ENCODE data around the gene ARPIN.
"Not testable (repeated sequence)": the region's sequence is repeated elsewhere in the genome, so short reads cannot be mapped to it uniquely, and the experiment has no call there.

The ARPIN gene

GRCh38 chr15:89912674-89913396, at the start of gene ARPIN:
Gene ARPIN, minus strand, starts transcription at chr15:89912952. Its CDS starts 117 bp downstream, at chr15:89912835.
- no peak for DNase-seq (ENCODE audit: low spot score)

DNA sequence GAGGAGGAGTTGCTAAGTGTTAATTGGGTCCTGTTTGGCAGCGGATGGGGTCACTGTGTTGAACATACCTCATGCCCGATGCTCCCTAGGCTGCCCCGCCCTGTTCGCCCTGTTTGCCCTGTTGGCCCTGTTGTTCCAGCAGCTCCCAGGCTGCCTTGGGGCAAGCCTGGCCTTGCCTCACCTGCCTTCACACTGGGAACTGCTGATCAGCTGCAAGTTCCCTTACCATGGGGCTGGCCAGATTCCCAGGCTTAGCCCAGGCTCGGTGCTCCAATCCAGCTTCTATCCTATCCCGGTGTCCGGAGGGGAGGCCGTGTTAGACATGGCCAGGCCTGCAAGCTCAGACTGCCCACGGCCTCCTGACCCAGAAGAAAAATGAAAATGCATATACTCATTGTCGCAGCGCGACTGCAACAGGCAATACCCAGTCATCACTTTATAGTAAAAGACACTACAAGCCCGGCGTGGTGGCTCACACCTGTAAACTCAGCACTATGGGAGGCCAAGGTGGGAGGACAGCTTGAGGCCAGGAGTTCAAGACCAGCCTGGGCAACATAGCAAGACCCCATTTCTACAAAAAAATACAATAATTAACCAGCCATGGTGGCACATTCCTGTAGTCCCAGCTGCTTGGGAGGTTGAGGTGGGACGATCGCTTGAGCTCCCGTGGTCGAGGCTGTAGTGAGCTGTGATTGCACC, 45.5 kb upstream of the ARPIN start:
- no peak for DNase-seq (ENCODE audit: low spot score)

DNA sequence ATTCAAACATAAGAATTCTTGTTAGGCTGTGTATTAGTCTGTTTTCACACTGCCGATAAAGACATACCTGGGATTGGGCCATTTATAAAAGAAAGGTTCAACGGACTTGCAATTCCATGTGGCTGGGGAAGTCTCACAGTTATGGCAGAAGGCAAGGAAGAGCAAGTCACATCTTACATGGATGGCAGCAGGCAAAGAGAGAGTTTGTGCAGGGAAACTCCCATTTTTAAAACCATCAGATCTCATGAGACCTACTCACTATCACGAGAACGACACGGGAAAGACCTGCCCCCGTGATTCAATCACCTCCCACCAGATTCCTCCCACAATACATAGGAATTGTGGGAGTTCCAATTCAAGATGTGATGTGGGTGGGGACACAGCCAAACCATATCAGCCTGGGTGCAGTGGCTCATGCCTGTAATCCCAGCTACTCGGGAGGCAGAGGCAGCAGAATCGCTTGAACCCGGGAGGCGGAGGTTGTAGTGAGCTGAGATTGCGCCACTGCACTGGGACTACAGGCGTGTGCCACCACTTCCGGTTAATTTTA, 42.8 kb upstream of the ARPIN start:
- DNase-seq (ENCODE audit: low spot score) = not testable (repeated sequence)

DNA sequence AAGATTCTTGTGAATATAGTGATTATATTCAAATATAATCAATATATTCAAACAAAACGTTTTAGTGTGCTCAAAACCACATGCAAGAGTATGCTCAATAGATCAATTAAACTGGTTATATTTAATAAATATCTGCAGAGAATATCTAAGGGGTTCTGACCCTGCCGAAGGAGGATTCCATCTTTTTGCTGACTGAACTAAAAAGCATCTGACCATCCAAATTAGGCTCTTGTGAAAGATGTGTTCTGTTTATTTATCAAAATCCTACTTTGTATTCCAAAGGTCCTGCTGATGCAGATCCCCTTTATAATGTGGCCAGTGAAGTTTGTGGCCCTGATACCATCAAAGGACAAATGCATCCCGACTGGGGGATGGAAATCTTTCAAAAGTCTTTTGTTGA, 41.8 kb upstream of the ARPIN start:
- no peak for DNase-seq (ENCODE audit: low spot score)

DNA sequence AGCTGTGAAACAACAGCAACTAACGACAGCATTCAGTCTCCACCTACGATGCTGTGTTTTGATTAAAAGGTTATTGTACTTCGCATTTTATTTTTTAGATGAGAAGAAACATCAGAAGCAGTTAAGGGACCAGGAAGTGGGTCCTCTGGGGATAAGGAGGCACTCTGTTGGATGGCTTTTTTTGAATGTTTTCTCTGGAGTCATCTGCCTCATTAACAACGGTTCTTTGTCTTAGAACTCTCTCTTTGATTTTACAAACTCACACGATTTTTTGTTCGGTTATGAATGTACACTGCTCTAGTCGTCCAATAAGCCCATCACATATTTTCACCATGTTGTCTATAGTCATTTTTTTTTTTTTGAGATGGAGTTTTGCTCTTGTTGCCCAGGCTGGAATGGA, 36.0 kb upstream of the ARPIN start:
- DNase-seq (ENCODE audit: low spot score) = no peak

- DNase-seq (ENCODE audit: low spot score) = no peak
Observed at GRCh38 chr15:89947385-89947784, 34.6 kb upstream of the ARPIN start.

- DNase-seq (ENCODE audit: low spot score) = no peak
Observed at GRCh38 chr15:89946681-89947299, 34.0 kb upstream of the ARPIN start.

GRCh38 chr15:89943721-89944120, 31.0 kb upstream of the ARPIN start:
- not testable (repeated sequence) for DNase-seq (ENCODE audit: low spot score)

DNA sequence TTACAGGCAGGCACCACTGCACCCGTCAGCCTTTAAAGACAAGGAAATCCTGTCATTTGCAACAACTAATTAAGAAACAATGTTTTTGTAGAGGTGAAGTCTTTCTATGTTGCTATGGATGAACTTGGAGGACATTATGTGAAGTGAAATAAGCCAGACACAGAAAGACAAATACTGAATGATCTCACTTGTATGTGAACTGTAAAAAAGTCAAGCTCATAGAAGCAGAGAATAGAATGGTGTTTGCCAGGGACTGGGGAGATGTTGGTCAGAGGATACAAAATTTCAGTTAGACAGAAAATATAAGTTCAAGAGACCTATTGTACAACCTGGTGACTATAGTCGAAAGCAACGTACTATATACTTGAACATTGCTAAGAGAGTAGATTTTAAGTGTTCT, 27.2 kb upstream of the ARPIN start:
- DNase-seq (ENCODE audit: low spot score) = no peak

- not testable (repeated sequence) for DNase-seq (ENCODE audit: low spot score)
Observed at GRCh38 chr15:89939377-89939776, 26.6 kb upstream of the ARPIN start.

DNA sequence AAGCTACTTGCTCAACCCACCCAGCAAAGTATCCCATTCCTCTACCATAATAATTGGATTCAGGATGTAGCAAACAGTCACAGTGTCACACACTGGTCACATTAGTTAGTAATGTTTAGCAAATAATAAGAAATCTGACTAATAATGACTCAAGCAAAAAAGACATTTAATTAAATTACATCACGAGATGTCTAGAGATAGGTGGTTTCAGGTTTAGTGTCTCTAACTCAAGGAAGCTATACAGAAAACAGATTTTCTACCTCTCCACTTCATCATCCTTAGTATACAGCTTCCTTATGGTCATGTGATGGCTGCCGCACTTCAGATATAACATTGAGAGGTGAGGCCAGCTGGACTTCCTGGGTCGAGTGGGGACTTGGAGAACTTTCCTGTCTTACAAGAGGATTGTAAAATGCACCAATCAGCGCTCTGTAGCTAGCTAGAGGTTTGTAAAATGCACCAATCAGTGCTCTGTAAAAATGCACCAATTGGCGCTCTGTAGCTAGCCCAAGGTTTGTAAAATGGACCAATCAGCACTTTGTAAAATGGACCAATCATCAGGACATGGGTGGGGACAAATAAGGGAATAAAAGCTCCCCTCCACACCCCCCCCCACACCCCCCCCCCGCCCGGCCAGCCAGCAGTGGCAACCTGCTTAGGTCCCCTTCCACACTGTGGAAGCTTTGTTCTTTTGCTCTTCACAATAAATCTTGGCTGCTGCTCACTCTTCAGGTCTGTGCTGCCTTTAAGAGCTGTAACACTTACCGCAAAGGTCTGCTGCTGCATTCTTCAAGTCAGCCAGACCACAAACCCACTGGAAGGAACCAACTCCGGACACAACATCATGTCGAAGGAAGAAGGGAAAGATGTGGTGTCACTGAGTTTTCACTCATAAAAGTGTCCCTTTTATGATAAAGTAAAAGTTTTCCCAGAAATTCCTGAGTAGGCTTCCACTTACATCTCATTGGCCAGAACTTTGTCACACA, 24.9 kb upstream of the ARPIN start:
- DNase-seq (ENCODE audit: low spot score) = no peak

- no peak for DNase-seq (ENCODE audit: low spot score)
Observed at GRCh38 chr15:89936786-89937265, 24.1 kb upstream of the ARPIN start.

- no peak for DNase-seq (ENCODE audit: low spot score)
Observed at GRCh38 chr15:89936051-89936785, 23.5 kb upstream of the ARPIN start.

- DNase-seq (ENCODE audit: low spot score) = no peak
Observed at GRCh38 chr15:89932880-89933279, 20.1 kb upstream of the ARPIN start.

DNA sequence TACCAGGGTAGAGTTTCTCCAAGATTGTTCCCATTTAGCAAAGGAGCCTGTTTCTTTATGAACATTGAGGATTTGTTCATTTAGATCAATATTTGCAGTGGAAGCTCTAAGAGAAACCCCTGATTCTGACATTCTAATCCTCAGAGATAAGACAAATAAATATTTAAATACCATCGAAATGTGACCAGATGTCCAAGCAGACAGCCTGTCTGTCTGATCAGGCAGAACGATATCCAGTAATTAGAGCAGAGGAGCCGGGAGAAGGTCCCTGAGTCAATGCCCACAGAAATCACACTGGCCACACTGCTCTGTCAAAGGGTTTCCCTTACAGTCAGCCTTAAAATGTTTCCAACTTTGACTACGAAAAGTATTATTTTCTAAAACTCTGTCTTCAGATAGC, 15.7 kb upstream of the ARPIN start:
- no peak for DNase-seq (ENCODE audit: low spot score)

GRCh38 chr15:89926158-89926557, 13.4 kb upstream of the ARPIN start:
- no peak for DNase-seq (ENCODE audit: low spot score)

DNA sequence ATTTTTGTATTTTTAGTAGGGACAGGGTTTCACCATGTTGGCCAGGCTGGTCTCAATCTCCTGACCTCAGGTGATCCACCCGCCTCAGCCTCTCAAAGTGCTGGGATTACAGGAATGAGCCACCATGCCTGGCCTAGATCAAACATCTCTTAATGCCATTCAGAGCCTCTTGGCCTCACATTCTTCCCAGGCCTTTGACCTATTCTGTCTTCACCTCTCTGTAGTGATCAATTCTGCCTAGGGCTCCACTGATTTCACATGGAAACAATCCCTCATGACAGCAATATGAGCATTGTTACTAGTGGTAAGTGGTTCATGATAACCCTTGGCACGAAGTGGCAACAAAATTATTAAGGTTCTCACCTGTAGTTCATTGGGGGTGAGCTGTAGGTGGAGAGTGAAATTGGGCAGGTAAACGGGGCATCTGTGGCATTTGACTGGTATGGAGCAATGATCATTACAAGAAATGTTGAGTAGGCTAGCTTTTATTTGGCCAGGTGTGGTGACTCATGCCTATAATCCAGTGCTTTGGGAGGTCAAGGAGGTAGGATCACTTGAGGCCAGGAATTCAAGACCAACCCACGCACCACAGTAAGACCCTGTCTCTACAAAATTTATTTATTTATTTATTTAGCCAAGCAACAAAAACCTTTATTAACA, 4.8 kb upstream of the ARPIN start:
- DNase-seq (ENCODE audit: low spot score) = no peak

DNA sequence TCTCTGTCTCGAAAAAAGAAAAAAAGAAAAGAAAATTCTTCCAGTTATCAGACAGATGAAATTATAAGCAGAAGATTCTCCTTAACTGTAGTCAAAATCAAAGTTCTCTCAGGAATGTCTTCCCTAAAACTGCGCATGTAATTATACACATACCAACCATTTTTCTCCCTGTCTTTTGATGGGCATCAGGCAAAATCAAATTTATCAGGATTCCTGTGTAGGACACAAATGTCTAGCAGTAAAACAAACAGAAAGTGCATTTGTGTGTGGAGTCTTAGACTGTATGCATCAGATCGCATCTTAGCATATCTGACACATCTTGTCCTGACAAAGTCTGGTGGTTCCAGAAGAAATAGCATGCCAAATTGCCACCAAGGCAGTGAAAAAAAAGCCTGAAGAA, 3.9 kb upstream of the ARPIN start:
- no peak for DNase-seq (ENCODE audit: low spot score)

DNA sequence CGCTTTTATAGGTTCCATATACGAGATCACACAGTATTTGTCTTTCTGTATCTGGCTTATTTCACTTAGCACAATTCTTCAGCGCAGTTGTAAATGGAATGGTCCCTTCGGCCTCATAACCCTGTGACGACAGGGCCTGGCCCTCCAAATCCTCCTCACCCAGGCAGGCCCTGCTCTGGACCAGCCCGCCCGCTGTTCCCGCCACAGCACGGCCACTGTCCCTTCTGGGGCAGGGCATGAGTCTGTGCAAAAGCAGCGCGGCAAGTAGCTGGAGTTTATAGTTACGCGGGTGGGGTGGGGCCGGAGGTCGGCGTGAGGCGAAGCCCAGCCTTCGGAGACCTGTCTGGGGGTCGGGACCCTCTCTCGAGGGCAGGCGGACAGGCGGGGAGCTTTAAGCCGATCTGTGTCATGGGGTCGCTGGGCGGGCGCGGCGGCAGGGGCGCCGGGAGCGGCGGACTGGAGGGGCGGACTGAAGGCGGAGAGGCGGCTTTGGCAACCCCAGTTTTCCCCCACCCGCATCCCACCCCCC, 543 bp downstream of the ARPIN start:
- no peak for DNase-seq (ENCODE audit: low spot score)

All from putamen (tissue), 1 donor.